ENCODE data around the gene ITGB2.

GRCh38 chr21:44896561-44897286, 24.0 kb downstream of the ITGB2 start:
- TF ChIP-seq CTCF (IDR thresholded peaks at IDR 0.05) (no peak), EZH2phosphoT487 (IDR thresholded peaks at IDR 0.05) (no peak)

Measured in neural progenitor cell (in vitro differentiated cells).